Testis (tissue), 3 donors: ENCODE measurements around the gene DENND6B. TPM values are rescaled to one million over a fixed set of nuclear protein-coding genes. Genes with fewer than 3 reads are reported as not detected.
A peak's percentile ranks its signal among the peaks of the same experiment; 100 is the strongest.

Experiments used
- DNase-seq: peaks from one replicate; pipeline ENCODE4 v3.0.0-alpha.2; 2019
- H3K27ac ChIP-seq, 2 donors: fragments of 200-600 bp; sonication (generic); one replicate each; pipeline ENCODE4 v1.5.1; 2019
- H3K27me3 ChIP-seq: fragments of 200-600 bp; sonication (generic); one replicate; pipeline ENCODE4 v1.5.1; 2019
- H3K36me3 ChIP-seq: fragments of 200-600 bp; sonication (generic); one replicate; pipeline ENCODE4 v1.5.1; 2017; ENCODE audit warnings: low read depth; ENCODE audit errors: missing control alignments
- H3K4me1 ChIP-seq: fragments of 200-600 bp; sonication (generic); one replicate; pipeline ENCODE4 v1.5.1; 2019
- H3K4me3 ChIP-seq, 2 donors: fragments of 200-600 bp; sonication (generic); one replicate each; pipeline ENCODE4 v1.5.1; 2017 to 2019
- H3K9me3 ChIP-seq: fragments of 200-600 bp; sonication (generic); one replicate; pipeline ENCODE4 v1.5.1; 2017
- POLR2A ChIP-seq: fragments of 450-650 bp; IDR thresholded peaks from one replicate; pipeline ENCODE4 v1.6.1; 2017; ENCODE audit warnings: antibody characterized with exemption, mild to moderate bottlenecking, moderate library complexity
- WGBS, 2 donors: methylation state at CpG; one replicate each; pipeline ENCODE4 v1.1.5; 2018; 5-methylcytosine and 5-hydroxymethylcytosine counted together
- intact Hi-C: fragments of 100-400 bp; cut with DNase I; formaldehyde crosslinking; loops from one replicate; pipeline ENCODE4 v1.15.1; 2023; ENCODE audit warnings: low total_unique reads
- polyA plus RNA-seq: library from polyadenylated mRNA; stranded (reverse); fragments of 350-450 nt; fragmentation: Illumina TruSeq; extraction: RNeasy Lipid Tissue Mini Kit (QIAGEN cat#74804); gene quantifications from one replicate; pipeline ENCODE4 v1.2.3, GENCODE V29; 2014; ENCODE audit warnings: low read depth, low replicate concordance; ENCODE audit not compliant: insufficient read depth
- total RNA-seq, 2 donors: library from RNA; depleted of rRNA; stranded (reverse); fragments of >200 nt; gene quantifications; one replicate each; pipeline ENCODE4 v1.2.3, GENCODE V29; 2016
- TF ChIP-seq, protein P1 (sequence below), 3 experiments: fragments of 450-650 bp in 2 of 3; fragments of 200-600 bp in 1 of 3; sonication (generic) in 1 of 3; IDR thresholded peaks; one replicate each; pipeline ENCODE4 v1.5.1; 2016 to 2019; ENCODE audit warnings: antibody characterized with exemption in 3 of 3, mild to moderate bottlenecking in 2 of 3, moderate library complexity in 1 of 3

The DENND6B gene
- total and polyA plus RNA-seq, 3 donors from 2014 or later = 17.1 to 22.0 (median 18.0) TPM

DNA sequence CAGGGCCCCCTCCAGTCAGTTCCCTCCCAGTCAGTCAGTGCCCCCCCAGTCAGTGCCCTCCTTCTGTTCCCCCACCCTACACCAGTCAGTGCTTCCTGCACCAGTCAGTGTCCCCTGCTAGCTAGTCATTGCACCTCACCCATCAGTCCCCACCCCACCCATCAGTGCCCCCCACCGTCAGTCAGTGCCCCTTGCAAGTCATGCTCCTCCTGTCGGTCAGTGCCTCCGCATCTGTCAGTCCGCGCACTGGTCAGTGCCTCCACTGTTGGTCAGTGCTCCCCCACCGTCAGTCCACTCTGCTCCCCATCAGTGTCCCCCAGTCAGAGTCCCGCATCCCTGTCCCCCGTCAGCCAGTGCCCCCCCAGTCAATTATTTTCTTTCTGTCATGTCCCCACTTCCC is 19.7 kb upstream of the DENND6B start:
- intact Hi-C loops = no loop called here
- no peak overlapping the region for H3K4me3 ChIP-seq
- no peaks in the 10 kb centered on the region for H3K9me3 ChIP-seq
- H3K27ac ChIP-seq = no peak overlapping the region
- peaks cover 8% of the 10 kb centered on the region for H3K4me1 ChIP-seq
- H3K36me3 ChIP-seq = no peaks in the 10 kb centered on the region
- no peak for TF ChIP-seq POLR2A
- TF ChIP-seq, protein P1, sequence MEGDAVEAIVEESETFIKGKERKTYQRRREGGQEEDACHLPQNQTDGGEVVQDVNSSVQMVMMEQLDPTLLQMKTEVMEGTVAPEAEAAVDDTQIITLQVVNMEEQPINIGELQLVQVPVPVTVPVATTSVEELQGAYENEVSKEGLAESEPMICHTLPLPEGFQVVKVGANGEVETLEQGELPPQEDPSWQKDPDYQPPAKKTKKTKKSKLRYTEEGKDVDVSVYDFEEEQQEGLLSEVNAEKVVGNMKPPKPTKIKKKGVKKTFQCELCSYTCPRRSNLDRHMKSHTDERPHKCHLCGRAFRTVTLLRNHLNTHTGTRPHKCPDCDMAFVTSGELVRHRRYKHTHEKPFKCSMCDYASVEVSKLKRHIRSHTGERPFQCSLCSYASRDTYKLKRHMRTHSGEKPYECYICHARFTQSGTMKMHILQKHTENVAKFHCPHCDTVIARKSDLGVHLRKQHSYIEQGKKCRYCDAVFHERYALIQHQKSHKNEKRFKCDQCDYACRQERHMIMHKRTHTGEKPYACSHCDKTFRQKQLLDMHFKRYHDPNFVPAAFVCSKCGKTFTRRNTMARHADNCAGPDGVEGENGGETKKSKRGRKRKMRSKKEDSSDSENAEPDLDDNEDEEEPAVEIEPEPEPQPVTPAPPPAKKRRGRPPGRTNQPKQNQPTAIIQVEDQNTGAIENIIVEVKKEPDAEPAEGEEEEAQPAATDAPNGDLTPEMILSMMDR (IDR thresholded peaks at IDR 0.05) = no peak
- no peak for DNase-seq
- WGBS, 2 donors = 70 to 79% methylated on average over 8 of the region's 8 CpGs
- H3K27me3 ChIP-seq = no peaks in the 10 kb centered on the region

DNA sequence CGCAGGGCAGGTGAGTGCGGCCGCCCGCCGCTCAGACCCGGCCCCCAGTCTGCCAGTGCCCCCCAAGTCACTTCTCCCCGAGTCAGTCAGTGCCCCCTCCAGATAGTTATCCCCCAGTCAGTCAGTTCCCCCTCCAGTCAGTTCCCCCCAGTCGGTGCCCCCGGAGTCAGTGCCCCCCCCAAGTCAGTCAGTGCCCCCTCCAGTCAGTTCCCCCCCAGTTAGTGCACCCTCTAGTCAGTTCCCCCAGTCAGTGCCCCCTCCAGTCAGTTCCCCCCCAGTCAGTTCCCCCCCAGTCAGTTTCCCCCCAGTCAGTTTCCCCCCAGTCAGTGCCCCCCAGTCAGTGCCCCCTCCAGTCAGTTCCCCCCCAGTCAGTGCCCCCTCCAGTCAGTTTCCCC is 16.7 kb upstream of the DENND6B start:
- Histone ChIP-seq H3K4me3 (peak overlapping the region; percentile 73 to 97), H3K27me3 (no peaks in the 10 kb centered on the region), H3K36me3 (no peaks in the 10 kb centered on the region), H3K4me1 (peaks cover 8% of the 10 kb centered on the region), H3K27ac (peak overlapping the region; percentile 68 to 91), H3K9me3 (no peaks in the 10 kb centered on the region)
- TF ChIP-seq, protein P1 (IDR thresholded peaks at IDR 0.05) = no peak
- no peak for TF ChIP-seq POLR2A
- intact Hi-C loops = no loop called here
- DNase-seq = no peak
- 0% methylated on average over 1 to 7 of the region's 9 CpGs for WGBS, 2 donors

DNA sequence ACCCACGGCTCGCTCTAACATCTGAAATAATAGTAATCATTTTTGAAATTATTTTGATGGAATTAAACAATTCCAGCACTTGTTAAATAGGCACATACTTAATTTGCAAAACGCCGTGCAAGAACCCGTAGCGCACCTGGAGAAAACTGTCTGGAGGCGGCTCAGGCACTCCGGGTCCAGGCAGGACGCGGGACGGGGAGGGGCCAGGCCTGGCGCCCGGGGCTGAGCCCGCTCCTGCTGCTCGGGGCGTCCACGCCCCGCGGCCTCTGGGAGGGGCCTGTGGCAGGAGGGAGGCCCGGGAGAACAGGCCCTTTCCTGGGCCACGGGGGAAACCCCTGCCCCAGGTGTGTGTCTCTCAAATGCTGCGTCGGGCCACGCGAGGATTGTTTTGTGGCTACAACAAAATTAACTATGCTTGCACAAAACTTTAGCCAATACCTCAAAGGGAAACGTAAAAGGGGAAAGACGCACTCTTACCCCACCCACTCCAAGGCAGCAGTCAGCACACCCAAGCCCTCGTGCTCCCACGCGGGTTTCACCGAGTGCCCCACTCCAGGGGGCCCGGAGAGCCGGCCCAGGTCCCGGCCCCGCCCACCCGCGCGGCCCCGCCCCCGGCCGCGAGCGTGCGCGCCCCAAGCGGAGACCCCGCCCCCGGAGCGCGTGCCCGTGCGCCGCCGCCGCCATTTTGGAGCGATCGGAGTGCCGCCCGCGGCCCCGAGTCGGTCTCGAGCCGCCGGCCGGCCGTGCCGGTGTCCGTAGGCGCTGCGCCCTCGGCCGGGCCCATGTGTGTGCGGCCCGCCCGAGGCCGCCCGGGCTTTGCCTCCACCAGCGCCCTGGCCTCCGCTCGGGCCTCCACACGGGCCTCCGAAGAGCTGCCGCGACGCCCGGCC is 16.1 kb upstream of the DENND6B start, which contains the start of gene PPP6R2:
Gene PPP6R2, plus strand, starts transcription at position 677 of the 890 bp plus-strand sequence. CDS start 50,582 bp downstream, outside the sequence.
- WGBS, 2 donors = 0 to 2% methylated on average over 27 to 32 of the region's 87 CpGs
- Histone ChIP-seq H3K4me1 (peaks cover 8% of the 10 kb centered on the region), H3K4me3 (peak within 1 kb of the TSS; percentile 73 to 97), H3K36me3 (no peaks in the 10 kb centered on the region), H3K27me3 (no peaks in the 10 kb centered on the region), H3K9me3 (no peaks in the 10 kb centered on the region), H3K27ac (peak within 1 kb of the TSS; percentile 68 to 91)
- DNase-seq = peak; percentile 86
- TF ChIP-seq POLR2A = no peak
- TF ChIP-seq, protein P1 (IDR thresholded peaks at IDR 0.05) = no peak
- intact Hi-C loops = no loop called here

GRCh38 chr22:50341977-50342650 is 15.3 kb upstream of the DENND6B start:
- TF ChIP-seq, protein P1 (IDR thresholded peaks at IDR 0.05) = peak; percentile 83 to 95 (median 93)
- no peak for TF ChIP-seq POLR2A
- intact Hi-C loops = no loop called here
- Histone ChIP-seq H3K4me1 (peaks cover 8% of the 10 kb centered on the region), H3K36me3 (no peaks in the 10 kb centered on the region), H3K27me3 (no peaks in the 10 kb centered on the region), H3K9me3 (no peaks in the 10 kb centered on the region), H3K27ac (no peak overlapping the region), H3K4me3 (peak overlapping the region; percentile 73 to 97)
- DNase-seq = peak; percentile 94
- WGBS, 2 donors = 8 to 16% methylated on average over 18 to 26 of the region's 26 CpGs
